Bronchial epithelial cell (primary cell): ENCODE results near the gene GRIK4. TPM values are rescaled to one million over a fixed set of nuclear protein-coding genes. Genes with fewer than 3 reads are reported as not detected.

Experiments used
- DNase-seq: peaks from one replicate; pipeline ENCODE4 v3.0.0-alpha.2; 2010; ENCODE audit warnings: low read depth
- FAIRE-seq: peaks from 2 replicates; lab custom pipeline; 2011; peaks lifted over from hg19 to GRCh38; lab: Jason Lieb, UNC
- H3K27me3 ChIP-seq: 2 replicates; pipeline ENCODE4 v1.5.1; 2011; ENCODE audit warnings: low read length; ENCODE audit not compliant: control insufficient read depth, insufficient read depth
- H3K36me3 ChIP-seq: 2 replicates; pipeline ENCODE4 v1.5.1; 2011; ENCODE audit warnings: low read length; ENCODE audit not compliant: control insufficient read depth, insufficient read depth
- H3K4me3 ChIP-seq: 2 replicates; pipeline ENCODE4 v1.5.1; 2011; ENCODE audit warnings: mild to moderate bottlenecking, low read depth, low read length, control low read depth
- CTCF ChIP-seq: IDR thresholded peaks from 2 replicates; pipeline ENCODE4 v1.5.1; 2011; ENCODE audit warnings: mild to moderate bottlenecking, moderate library complexity, low read length, control low read depth, inconsistent platforms; ENCODE audit not compliant: insufficient read depth, severe bottlenecking
- total RNA-seq: library from RNA; depleted of rRNA; stranded (reverse); fragments of >200 nt; gene quantifications from 2 replicates; pipeline ENCODE4 v1.2.1, GENCODE V29; 2014

GRIK4 gene
- total RNA-seq, 1 donor from 2014 or later, result not detected

GRCh38 chr11:120914601-120915000 lies 403.1 kb downstream of the GRIK4 start:
- no peak for FAIRE-seq
- H3K27me3 ChIP-seq, result no peaks in the 10 kb centered on the region
- no peak for TF ChIP-seq CTCF

GRCh38 chr11:120917559-120918239 lies 406.2 kb downstream of the GRIK4 start:
- Histone ChIP-seq H3K27me3 (no peaks in the 10 kb centered on the region), H3K36me3 (no peaks in the 10 kb centered on the region), H3K4me3 (no peak overlapping the region)
- FAIRE-seq, result no peak
- TF ChIP-seq CTCF, result no peak
- no peak for DNase-seq

More at GRCh38 chr11:120914601-120915000, 403.1 kb downstream of the GRIK4 start:
- no peak for DNase-seq
- H3K36me3 ChIP-seq, result no peaks in the 10 kb centered on the region
- no peak overlapping the region for H3K4me3 ChIP-seq

- Histone ChIP-seq H3K36me3 (no peaks in the 10 kb centered on the region), H3K4me3 (no peak overlapping the region), H3K27me3 (no peaks in the 10 kb centered on the region)
- no peak for TF ChIP-seq CTCF
- DNase-seq (no peak), FAIRE-seq (peak; percentile 80)
These were observed 406.7 kb downstream of the GRIK4 start for GRCh38 chr11:120918257-120918656.

- Histone ChIP-seq H3K36me3 (no peaks in the 10 kb centered on the region), H3K4me3 (no peak overlapping the region), H3K27me3 (no peaks in the 10 kb centered on the region)
- no peak for DNase-seq
- no peak for TF ChIP-seq CTCF
- no peak for FAIRE-seq
These were observed 407.5 kb downstream of the GRIK4 start for GRCh38 chr11:120919045-120919444.

GRCh38 chr11:120919566-120919965 lies 408.0 kb downstream of the GRIK4 start:
- DNase-seq (no peak), FAIRE-seq (no peak)
- H3K36me3 ChIP-seq, result no peaks in the 10 kb centered on the region
- no peak for TF ChIP-seq CTCF
- no peaks in the 10 kb centered on the region for H3K27me3 ChIP-seq
- H3K4me3 ChIP-seq, result no peak overlapping the region

GRCh38 chr11:120923866-120924508 lies 412.4 kb downstream of the GRIK4 start:
- Histone ChIP-seq H3K4me3 (no peak overlapping the region), H3K27me3 (no peaks in the 10 kb centered on the region), H3K36me3 (no peaks in the 10 kb centered on the region)
- TF ChIP-seq CTCF, result no peak
- FAIRE-seq, result peak; percentile 47
- no peak for DNase-seq
